Progenitor cell of endocrine pancreas (in vitro differentiated cells): ENCODE measurements around the gene KIF9. TPM values are rescaled to one million over a fixed set of nuclear protein-coding genes. Genes with fewer than 3 reads are reported as not detected.
"Not testable (repeated sequence)": the region's sequence is repeated elsewhere in the genome, so short reads cannot be mapped to it uniquely, and the experiment has no call there.

Source experiments
- DNase-seq: peaks from one replicate; pipeline ENCODE4 v3.0.0; 2021; ENCODE audit warnings: low spot score; ENCODE audit not compliant: unreplicated experiment
- H3K27ac Mint-ChIP-seq: 2 replicates; pipeline ENCODE4 v1.8.0; 2021; ENCODE audit warnings: mild to moderate bottlenecking, moderate library complexity, mixed read lengths
- H3K27me3 Mint-ChIP-seq: 2 replicates; pipeline ENCODE4 v1.8.0; 2021; ENCODE audit warnings: mixed read lengths
- H3K36me3 Mint-ChIP-seq: 2 replicates; pipeline ENCODE4 v1.8.0; 2022; ENCODE audit warnings: mixed read lengths; ENCODE audit not compliant: insufficient read depth
- H3K4me1 Mint-ChIP-seq: 2 replicates; pipeline ENCODE4 v1.8.0; 2021; ENCODE audit warnings: low read depth, mixed read lengths
- H3K4me3 Mint-ChIP-seq: 2 replicates; pipeline ENCODE4 v1.8.0; 2021; ENCODE audit warnings: low read depth, mild to moderate bottlenecking, moderate library complexity, mixed read lengths
- H3K9me3 Mint-ChIP-seq: 2 replicates; pipeline ENCODE4 v1.8.0; 2021; ENCODE audit warnings: low read depth, mixed read lengths
- total RNA-seq: library from RNA; stranded (reverse); gene quantifications from 2 replicates; pipeline ENCODE4 v1.2.1, GENCODE V29; 2021
- TF ChIP-seq, protein P1 (sequence below): fragments of 200-600 bp; sonication (generic); IDR thresholded peaks from one replicate; pipeline ENCODE4 v1.5.0; 2021; ENCODE audit warnings: antibody characterized with exemption, mild to moderate bottlenecking; ENCODE audit not compliant: unreplicated experiment

Gene KIF9
- total RNA-seq, 1 donor from 2014 or later = 14.2 TPM

GRCh38 chr3:47310391-47310790 is 27.8 kb upstream of the KIF9 start:
- H3K9me3 Mint-ChIP-seq = peaks cover 7% of the 10 kb centered on the region
- H3K27me3 Mint-ChIP-seq = no peaks in the 10 kb centered on the region
- DNase-seq = no peak
- TF ChIP-seq, protein P1, sequence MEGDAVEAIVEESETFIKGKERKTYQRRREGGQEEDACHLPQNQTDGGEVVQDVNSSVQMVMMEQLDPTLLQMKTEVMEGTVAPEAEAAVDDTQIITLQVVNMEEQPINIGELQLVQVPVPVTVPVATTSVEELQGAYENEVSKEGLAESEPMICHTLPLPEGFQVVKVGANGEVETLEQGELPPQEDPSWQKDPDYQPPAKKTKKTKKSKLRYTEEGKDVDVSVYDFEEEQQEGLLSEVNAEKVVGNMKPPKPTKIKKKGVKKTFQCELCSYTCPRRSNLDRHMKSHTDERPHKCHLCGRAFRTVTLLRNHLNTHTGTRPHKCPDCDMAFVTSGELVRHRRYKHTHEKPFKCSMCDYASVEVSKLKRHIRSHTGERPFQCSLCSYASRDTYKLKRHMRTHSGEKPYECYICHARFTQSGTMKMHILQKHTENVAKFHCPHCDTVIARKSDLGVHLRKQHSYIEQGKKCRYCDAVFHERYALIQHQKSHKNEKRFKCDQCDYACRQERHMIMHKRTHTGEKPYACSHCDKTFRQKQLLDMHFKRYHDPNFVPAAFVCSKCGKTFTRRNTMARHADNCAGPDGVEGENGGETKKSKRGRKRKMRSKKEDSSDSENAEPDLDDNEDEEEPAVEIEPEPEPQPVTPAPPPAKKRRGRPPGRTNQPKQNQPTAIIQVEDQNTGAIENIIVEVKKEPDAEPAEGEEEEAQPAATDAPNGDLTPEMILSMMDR = no peak
- H3K36me3 Mint-ChIP-seq = peaks cover 22% of the 10 kb centered on the region
- H3K27ac Mint-ChIP-seq = no peak overlapping the region
- H3K4me1 Mint-ChIP-seq = no peaks in the 10 kb centered on the region
- H3K4me3 Mint-ChIP-seq = no peak overlapping the region

DNA sequence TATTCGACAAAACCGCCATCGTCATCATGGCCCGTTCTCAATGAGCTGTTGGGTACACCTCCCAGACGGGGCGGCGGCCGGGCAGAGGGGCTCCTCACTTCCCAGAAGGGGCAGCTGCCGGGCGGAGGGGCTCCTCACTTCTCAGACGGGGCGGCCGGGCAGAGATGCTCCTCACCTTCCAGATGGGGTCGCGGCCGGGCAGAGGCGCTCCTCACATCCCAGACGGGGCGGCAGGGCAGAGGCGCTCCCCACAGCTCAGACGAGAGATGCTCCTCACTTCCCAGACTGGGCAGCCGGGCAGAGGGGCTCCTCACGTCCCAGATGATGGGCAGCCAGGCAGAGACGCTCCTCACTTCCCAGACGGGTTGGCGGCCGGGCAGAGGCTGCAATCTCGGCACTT is 26.6 kb upstream of the KIF9 start:
- H3K27me3 Mint-ChIP-seq, H3K4me3 Mint-ChIP-seq, H3K4me1 Mint-ChIP-seq, H3K9me3 Mint-ChIP-seq, H3K27ac Mint-ChIP-seq, DNase-seq: not testable (repeated sequence)
- H3K36me3 Mint-ChIP-seq = peaks cover 23% of the 10 kb centered on the region

DNA sequence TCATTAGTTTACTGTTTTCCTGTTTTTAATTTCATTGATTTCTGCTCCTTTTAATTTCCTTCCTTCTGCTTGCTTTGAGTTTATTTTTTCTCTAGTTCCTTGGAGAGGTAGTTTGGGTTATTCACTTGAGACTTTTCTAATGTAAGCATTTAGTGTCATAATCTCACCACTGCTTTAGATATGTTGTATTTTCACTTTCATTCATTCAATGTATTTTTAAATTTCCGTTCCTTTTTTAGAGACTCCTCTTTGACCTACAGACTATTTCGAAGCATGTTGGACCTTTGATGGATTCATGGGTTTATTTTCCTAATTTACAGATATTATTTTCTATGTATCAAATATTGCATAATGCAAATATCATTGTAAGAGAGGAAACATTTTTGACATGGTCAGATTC is 23.4 kb upstream of the KIF9 start:
- peaks cover 36% of the 10 kb centered on the region for H3K36me3 Mint-ChIP-seq
- H3K4me3 Mint-ChIP-seq = no peak overlapping the region
- H3K27ac Mint-ChIP-seq = peak overlapping the region; percentile 18
- H3K27me3 Mint-ChIP-seq = no peaks in the 10 kb centered on the region
- no peak for DNase-seq
- peaks cover 7% of the 10 kb centered on the region for H3K9me3 Mint-ChIP-seq
- TF ChIP-seq, protein P1 = no peak
- H3K4me1 Mint-ChIP-seq = no peaks in the 10 kb centered on the region

DNA sequence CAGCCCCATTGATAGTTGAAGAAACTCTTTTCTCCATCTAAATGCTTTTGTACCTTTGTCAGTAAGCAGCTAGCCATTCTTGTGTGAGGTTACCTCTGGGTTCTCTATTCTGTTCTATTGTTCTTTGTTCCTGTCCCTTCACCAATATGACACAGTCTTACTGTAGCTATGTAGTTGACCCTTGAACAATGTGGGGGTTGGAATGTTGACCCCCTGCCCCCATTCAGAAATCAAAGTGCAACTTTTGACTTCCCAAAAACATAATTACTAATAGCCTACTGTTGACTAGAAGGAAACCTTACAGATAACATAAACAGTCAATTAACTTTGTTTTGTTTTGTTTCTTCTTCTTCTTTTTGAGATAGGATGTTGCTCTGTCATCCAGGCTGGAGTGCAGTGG is 18.9 kb upstream of the KIF9 start:
- TF ChIP-seq, protein P1 = no peak
- no peaks in the 10 kb centered on the region for H3K4me1 Mint-ChIP-seq
- no peak overlapping the region for H3K27ac Mint-ChIP-seq

GRCh38 chr3:47299381-47300318 is 17.1 kb upstream of the KIF9 start:
- no peak for DNase-seq
- H3K4me3 Mint-ChIP-seq = no peak overlapping the region
- peaks cover 16% of the 10 kb centered on the region for H3K36me3 Mint-ChIP-seq
- no peaks in the 10 kb centered on the region for H3K27me3 Mint-ChIP-seq
- no peak overlapping the region for H3K27ac Mint-ChIP-seq
- H3K4me1 Mint-ChIP-seq = no peaks in the 10 kb centered on the region
- TF ChIP-seq, protein P1 = no peak
- no peaks in the 10 kb centered on the region for H3K9me3 Mint-ChIP-seq

More for the DNA sequence above, 18.9 kb upstream of the KIF9 start:
- Mint-ChIP-seq H3K36me3 (peaks cover 16% of the 10 kb centered on the region), H3K4me3 (no peak overlapping the region), H3K27me3 (no peaks in the 10 kb centered on the region), H3K9me3 (no peaks in the 10 kb centered on the region)
- no peak for DNase-seq

DNA sequence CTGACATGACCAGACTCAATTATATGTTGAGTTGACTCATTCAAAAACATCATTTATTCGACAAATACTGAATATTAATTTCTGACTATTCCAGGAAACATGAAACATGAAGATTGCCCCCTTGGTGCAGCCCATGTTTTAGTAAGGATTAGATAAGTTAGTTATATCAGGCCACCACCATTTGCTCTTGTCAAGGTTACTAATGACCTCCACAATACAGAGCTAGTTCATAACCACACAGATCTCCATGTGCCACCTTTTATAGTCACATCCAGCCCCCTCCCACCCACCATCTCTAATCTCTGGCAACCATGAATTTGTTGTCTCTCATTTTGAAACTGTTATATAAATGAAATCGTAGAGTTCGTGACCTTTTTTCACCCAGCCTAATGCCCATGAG is 15.8 kb upstream of the KIF9 start:
- Mint-ChIP-seq H3K27ac (no peak overlapping the region), H3K9me3 (no peaks in the 10 kb centered on the region), H3K36me3 (peaks cover 14% of the 10 kb centered on the region), H3K4me3 (no peak overlapping the region), H3K27me3 (no peaks in the 10 kb centered on the region), H3K4me1 (no peaks in the 10 kb centered on the region)
- DNase-seq = no peak
- TF ChIP-seq, protein P1 = no peak
